GM12873 (cell line): ENCODE measurements around the gene LAMA5.
A peak's percentile ranks its signal among the peaks of the same experiment; 100 is the strongest.

ENCODE experiments used
- TF ChIP-seq, protein P1 (sequence below): IDR thresholded peaks from 2 replicates; pipeline ENCODE4 v1.5.1; 2012; ENCODE audit warnings: low read depth, mild to moderate bottlenecking, moderate library complexity, low read length, control low read depth; ENCODE audit not compliant: insufficient read depth; ENCODE audit errors: missing control alignments

The LAMA5 gene

DNA sequence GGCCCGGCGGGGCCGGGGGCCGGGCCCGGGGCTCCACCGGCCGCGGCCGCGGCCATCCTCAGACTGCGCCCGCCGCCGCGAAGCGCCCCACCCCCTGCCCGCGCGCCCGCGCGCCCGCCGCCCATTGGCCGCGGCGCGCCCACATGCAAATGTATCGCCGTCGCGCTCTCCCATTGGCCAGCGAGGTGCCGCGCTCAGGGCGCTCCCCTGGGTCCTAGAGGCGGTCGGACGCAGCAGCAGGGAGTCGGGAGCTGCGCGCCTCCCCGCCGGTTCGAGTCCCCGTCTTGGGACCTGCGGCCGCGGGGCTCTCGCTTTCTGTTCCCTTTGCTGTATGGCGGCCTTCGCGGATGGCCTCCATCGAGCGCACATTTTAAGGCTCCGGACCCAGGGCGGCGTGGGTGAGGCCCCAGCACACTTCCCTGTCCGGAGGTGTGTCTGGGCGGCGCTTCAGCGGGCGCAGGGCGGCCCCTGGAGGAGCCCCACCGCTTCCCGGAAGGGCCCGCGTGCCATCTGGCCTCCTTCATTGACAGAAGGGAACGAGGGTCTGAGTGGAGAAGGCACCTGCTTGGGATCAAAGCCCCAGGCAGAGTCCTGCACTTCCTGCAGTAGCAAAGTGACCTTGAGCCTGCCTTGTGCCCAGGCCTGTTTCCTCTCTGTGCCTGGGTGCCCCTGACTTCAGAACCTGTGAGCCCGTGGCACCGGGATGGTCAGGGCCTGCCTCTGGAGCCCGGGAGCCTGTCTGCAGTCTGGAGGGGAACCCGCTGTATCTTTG is 40.3 kb upstream of the LAMA5 start, which contains the start of gene CABLES2:
TSS of gene CABLES2 (minus strand) at position 65 of the 772 bp plus-strand sequence. CDS start at position 56, 9 bp downstream.
- TF ChIP-seq, protein P1, sequence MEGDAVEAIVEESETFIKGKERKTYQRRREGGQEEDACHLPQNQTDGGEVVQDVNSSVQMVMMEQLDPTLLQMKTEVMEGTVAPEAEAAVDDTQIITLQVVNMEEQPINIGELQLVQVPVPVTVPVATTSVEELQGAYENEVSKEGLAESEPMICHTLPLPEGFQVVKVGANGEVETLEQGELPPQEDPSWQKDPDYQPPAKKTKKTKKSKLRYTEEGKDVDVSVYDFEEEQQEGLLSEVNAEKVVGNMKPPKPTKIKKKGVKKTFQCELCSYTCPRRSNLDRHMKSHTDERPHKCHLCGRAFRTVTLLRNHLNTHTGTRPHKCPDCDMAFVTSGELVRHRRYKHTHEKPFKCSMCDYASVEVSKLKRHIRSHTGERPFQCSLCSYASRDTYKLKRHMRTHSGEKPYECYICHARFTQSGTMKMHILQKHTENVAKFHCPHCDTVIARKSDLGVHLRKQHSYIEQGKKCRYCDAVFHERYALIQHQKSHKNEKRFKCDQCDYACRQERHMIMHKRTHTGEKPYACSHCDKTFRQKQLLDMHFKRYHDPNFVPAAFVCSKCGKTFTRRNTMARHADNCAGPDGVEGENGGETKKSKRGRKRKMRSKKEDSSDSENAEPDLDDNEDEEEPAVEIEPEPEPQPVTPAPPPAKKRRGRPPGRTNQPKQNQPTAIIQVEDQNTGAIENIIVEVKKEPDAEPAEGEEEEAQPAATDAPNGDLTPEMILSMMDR, result peak; percentile 18

- TF ChIP-seq, protein P1, result no peak
Observed at GRCh38 chr20:62406635-62407176, 39.6 kb upstream of the LAMA5 start.

- TF ChIP-seq, protein P1, result no peak
Observed at GRCh38 chr20:62405981-62406513, 38.9 kb upstream of the LAMA5 start.

GRCh38 chr20:62405108-62405980 is 38.2 kb upstream of the LAMA5 start:
- TF ChIP-seq, protein P1, result peak; percentile 27

DNA sequence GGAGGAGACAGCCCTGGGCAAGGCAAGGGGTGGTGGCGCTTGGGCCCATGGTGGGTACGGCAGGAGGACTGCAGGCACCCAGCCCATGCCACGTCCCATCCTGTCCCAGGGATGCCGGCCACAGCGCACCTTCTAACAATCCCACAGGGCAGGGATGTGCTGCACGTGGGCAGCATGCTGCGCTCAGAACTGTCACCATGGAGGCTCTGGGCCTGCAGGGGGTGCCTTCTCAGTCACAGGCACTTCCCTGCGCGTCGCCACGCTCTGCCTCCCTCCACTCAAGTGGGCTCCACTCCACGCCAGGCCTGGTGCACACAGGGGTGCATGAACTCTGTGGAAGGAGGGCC is 37.6 kb upstream of the LAMA5 start:
- TF ChIP-seq, protein P1, result no peak

- TF ChIP-seq, protein P1, result no peak
Observed at GRCh38 chr20:62404112-62404665, 37.1 kb upstream of the LAMA5 start.
